Body of pancreas (tissue), 4 donors: ENCODE results near the gene CFAP410. TPM values are rescaled to one million over a fixed set of nuclear protein-coding genes. Genes with fewer than 3 reads are reported as not detected.

Experiments used
- ATAC-seq: fragments of 150-250 bp; one replicate; pipeline ENCODE4 v1.9.1; 2016
- DNase-seq, 4 donors: peaks; one replicate each; pipeline ENCODE4 v3.0.0-alpha.2; 2019
- H3K27ac ChIP-seq, 4 donors: fragments of 200-600 bp; sonication (generic); 1 replicate in 3 of 4; 2 replicates in 1 of 4; pipeline versions ENCODE4 v1.5.1 to v1.6.1; 2016 to 2019; ENCODE audit warnings: mild to moderate bottlenecking in 1 of 4, mixed read lengths in 1 of 4, moderate library complexity in 1 of 4
- H3K27me3 ChIP-seq, 2 donors: fragments of 200-600 bp; sonication (generic); one replicate each; pipeline ENCODE4 v1.6.0; 2016; ENCODE audit warnings: mild to moderate bottlenecking in 1 of 2
- H3K36me3 ChIP-seq, 2 donors: fragments of 200-600 bp; sonication (generic); replicated peaks in 1 of 2; 2 replicates each; pipeline ENCODE4 v1.5.1; 2016; ENCODE audit warnings: low read depth in 2 of 2; ENCODE audit not compliant: insufficient read depth in 1 of 2
- H3K4me1 ChIP-seq: fragments of 200-600 bp; sonication (generic); one replicate; pipeline ENCODE4 v1.6.0; 2016
- H3K4me3 ChIP-seq, 2 donors: fragments of 200-600 bp; sonication (generic); 1 replicate in 1 of 2; 2 replicates in 1 of 2; pipeline ENCODE4 v1.5.1; 2016 to 2019
- H3K9me3 ChIP-seq, 3 donors: fragments of 200-600 bp; sonication (generic); 1 replicate in 2 of 3; 2 replicates in 1 of 3; pipeline ENCODE4 v1.5.1; 2016
- CTCF ChIP-seq, 7 experiments: fragments of 450-650 bp in 4 of 7; fragments of 200-600 bp in 3 of 7; sonication (generic) in 3 of 7; IDR thresholded peaks; one replicate each; pipeline ENCODE4 v1.5.1; 2016 to 2019; ENCODE audit warnings: antibody characterized with exemption in 7 of 7
- POLR2A ChIP-seq, 3 donors: fragments of 450-650 bp; IDR thresholded peaks; one replicate each; pipeline ENCODE4 v1.6.1; 2016; ENCODE audit warnings: antibody characterized with exemption in 3 of 3, mild to moderate bottlenecking in 2 of 3
- WGBS, 2 donors: methylation state at CpG; one replicate each; pipeline ENCODE4 v1.1.5; 2017; 5-methylcytosine and 5-hydroxymethylcytosine counted together
- intact Hi-C: fragments of 100-400 bp; cut with DNase I; formaldehyde crosslinking; loops from one replicate; pipeline ENCODE4 v1.15.1; 2023
- total RNA-seq, 2 donors: library from RNA; depleted of rRNA; stranded (reverse); fragments of >200 nt; gene quantifications; one replicate each; pipeline ENCODE4 v1.1.0, GENCODE V29; 2016

Gene CFAP410
- total RNA-seq, 2 donors from 2014 or later: 24.6 to 43.8 TPM

GRCh38 chr21:44360159-44360558 is 21.0 kb upstream of the CFAP410 start:
- intact Hi-C loops: no loop called here
- 28 to 30% methylated on average over 8 of the region's 8 CpGs for WGBS, 2 donors
- no peaks in the 10 kb centered on the region for H3K9me3 ChIP-seq
- TF ChIP-seq POLR2A (IDR thresholded peaks at IDR 0.05) (no peak), CTCF (IDR thresholded peaks at IDR 0.05) (no peak)
- DNase-seq (no peak), ATAC-seq (no peak)
- no peak overlapping the region for H3K27ac ChIP-seq
- no peaks in the 10 kb centered on the region for H3K4me1 ChIP-seq
- H3K4me3 ChIP-seq: no peak overlapping the region
- no peaks in the 10 kb centered on the region for H3K36me3 ChIP-seq
- no peaks in the 10 kb centered on the region for H3K27me3 ChIP-seq

DNA sequence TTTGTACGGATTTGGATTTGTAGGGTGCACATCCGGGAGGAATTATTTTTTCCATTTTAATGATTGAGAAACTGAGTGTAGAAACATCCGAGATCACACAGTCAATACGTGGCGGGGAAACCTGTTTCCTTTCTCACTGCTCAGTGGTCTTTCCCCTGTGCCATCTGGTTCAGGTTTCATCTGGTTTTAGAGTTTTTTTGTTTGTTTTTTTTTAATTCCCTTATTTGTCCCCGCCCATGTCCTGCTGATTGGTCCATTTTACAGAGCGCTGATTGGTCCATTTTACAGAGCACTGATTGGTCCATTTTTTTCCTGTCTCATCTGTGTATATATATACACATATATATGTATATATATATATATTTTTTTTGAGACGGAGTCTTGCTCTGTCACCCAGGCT is 20.2 kb upstream of the CFAP410 start:
- WGBS, 2 donors: 58 to 59% methylated on average over 8 of the region's 8 CpGs
- H3K36me3 ChIP-seq: no peaks in the 10 kb centered on the region
- no peak for TF ChIP-seq CTCF (IDR thresholded peaks at IDR 0.05)
- TF ChIP-seq POLR2A (IDR thresholded peaks at IDR 0.05): no peak
- no peaks in the 10 kb centered on the region for H3K9me3 ChIP-seq
- ATAC-seq (no peak), DNase-seq (no peak)
- intact Hi-C loops: no loop called here
- no peaks in the 10 kb centered on the region for H3K4me1 ChIP-seq
- no peak overlapping the region for H3K27ac ChIP-seq
- no peaks in the 10 kb centered on the region for H3K27me3 ChIP-seq
- H3K4me3 ChIP-seq: no peak overlapping the region

DNA sequence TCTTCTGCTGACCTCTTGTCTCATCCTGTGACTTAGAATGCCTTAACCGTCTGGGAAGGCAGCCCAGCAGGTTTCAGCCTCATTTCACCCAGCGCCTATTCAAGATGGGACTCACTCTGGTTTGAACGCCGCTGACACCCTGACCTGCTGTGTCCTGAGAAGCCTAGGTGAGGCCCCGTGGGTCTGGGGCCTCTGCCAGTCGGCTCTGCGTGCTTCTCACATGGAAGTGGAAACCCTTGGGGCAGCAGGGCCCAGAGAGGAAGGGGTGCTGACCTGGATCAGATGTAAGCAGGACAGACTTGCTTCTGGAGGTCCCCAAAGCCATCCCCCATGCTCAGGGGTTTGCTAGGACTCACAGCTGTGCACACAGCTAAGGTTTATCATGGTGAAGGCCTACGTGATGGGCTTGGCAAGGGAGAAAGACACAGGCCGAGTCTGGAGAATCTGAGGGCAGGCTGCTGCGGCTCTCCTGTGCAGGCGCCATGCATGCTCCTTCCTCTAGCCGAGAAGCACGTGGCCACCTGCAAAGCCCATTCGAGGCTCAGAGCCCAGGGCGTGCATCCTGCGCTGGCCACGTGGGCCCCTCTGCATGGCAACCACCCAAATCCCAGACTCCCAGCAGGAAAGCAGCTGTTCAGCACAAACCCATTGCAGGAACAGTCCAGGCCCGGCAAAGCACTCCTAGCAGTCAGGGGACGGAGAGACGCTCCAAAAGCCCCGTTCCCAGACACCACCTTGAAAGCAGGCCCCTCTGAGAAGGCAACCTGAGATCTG is 18.1 kb upstream of the CFAP410 start:
- H3K4me3 ChIP-seq: no peak overlapping the region
- no peak overlapping the region for H3K27ac ChIP-seq
- no peaks in the 10 kb centered on the region for H3K36me3 ChIP-seq
- intact Hi-C loops: no loop called here
- no peaks in the 10 kb centered on the region for H3K27me3 ChIP-seq
- no peaks in the 10 kb centered on the region for H3K9me3 ChIP-seq
- TF ChIP-seq POLR2A (IDR thresholded peaks at IDR 0.05): no peak
- no peak for TF ChIP-seq CTCF (IDR thresholded peaks at IDR 0.05)
- H3K4me1 ChIP-seq: no peaks in the 10 kb centered on the region
- 64 to 79% methylated on average over 6 to 21 of the region's 21 CpGs for WGBS, 2 donors
- ATAC-seq: no peak
- no peak for DNase-seq

- Histone ChIP-seq H3K36me3 (no peaks in the 10 kb centered on the region), H3K9me3 (no peaks in the 10 kb centered on the region), H3K4me3 (no peak overlapping the region), H3K27ac (no peak overlapping the region), H3K4me1 (no peaks in the 10 kb centered on the region), H3K27me3 (no peaks in the 10 kb centered on the region)
- 81 to 94% methylated on average over 5 to 6 of the region's 6 CpGs for WGBS, 2 donors
- no peak for ATAC-seq
- TF ChIP-seq POLR2A (IDR thresholded peaks at IDR 0.05) (no peak), CTCF (IDR thresholded peaks at IDR 0.05) (no peak)
- no peak for DNase-seq
- intact Hi-C loops: no loop called here
Measured at GRCh38 chr21:44356636-44357035, 17.4 kb upstream of the CFAP410 start.

DNA sequence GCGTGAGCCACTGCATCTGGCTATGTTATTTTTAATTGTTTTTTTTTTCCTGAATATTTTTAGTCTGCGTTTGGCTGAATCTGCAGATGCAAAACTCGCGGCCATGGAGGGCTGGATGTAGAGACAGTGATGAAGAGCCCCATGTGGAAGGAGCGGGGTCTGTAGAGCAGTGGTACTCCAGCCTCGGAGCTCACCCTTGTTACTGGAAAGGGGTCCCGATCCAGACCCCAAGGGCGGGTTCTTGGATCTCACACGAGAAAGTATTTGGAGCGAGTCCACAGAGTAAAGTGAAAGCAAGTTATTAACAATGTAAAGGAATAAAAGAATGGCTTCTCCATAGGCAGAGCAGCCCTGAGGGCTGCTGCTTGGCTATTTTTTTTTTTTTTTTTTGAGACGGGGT is 17.0 kb upstream of the CFAP410 start:
- no peak for DNase-seq
- WGBS, 2 donors: 77 to 82% methylated on average over 11 of the region's 11 CpGs
- no peak for TF ChIP-seq POLR2A (IDR thresholded peaks at IDR 0.05)
- TF ChIP-seq CTCF (IDR thresholded peaks at IDR 0.05): no peak
- ATAC-seq: no peak
- intact Hi-C loops: no loop called here
- H3K36me3 ChIP-seq: no peaks in the 10 kb centered on the region
- H3K27me3 ChIP-seq: peaks cover 0 to 2% of the 10 kb centered on the region in 2 donors
- no peak overlapping the region for H3K27ac ChIP-seq
- H3K9me3 ChIP-seq: no peaks in the 10 kb centered on the region
- H3K4me1 ChIP-seq: no peaks in the 10 kb centered on the region
- H3K4me3 ChIP-seq: no peak overlapping the region
